Amniotic epithelial cell (primary cell): ENCODE data around the gene ACSM2A.
"Not testable (repeated sequence)": the region's sequence is repeated elsewhere in the genome, so short reads cannot be mapped to it uniquely, and the experiment has no call there.

Experiments used
- DNase-seq: peaks from one replicate; pipeline ENCODE4 v3.0.0-alpha.2; 2010; ENCODE audit warnings: low read depth

Gene ACSM2A

DNA sequence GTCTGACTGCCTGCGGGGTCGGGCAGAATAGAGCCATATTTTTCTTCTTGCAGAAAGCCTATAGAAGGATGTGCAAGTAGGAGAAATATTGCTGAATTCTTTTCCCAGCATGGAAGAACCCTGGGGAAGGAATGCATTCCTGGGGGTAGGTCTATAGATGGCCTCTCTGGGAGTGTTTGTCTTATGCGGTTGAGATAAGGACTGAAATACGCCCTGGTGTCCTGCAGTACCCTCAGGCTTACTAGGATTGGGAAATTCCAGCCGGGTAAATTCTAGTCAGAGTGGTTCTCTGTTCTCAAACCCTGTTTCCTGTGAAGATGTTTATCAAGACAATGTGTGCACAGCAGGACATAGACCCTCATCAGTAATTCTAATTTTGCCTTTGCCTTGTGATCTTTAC is 2.3 kb downstream of the ACSM2A start:
- not testable (repeated sequence) for DNase-seq

DNA sequence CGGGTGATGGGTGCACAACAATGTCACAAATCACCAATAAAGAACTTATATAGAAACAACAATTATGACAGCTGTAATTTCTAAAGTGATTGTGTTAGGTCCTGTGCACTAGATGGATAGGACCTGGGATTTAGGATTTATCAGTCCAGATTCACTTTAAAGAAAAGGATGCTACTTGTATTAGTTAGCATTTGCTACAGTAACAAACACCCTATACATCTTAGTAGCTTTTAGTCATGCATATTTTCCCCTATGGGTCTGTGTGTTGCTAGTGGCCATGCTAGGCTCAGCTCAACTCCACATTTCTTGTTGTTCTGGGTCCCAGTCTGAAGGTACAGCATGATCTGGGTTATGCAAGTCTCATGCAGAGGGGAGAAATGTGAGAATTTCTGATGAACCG is 7.9 kb downstream of the ACSM2A start:
- not testable (repeated sequence) for DNase-seq

DNA sequence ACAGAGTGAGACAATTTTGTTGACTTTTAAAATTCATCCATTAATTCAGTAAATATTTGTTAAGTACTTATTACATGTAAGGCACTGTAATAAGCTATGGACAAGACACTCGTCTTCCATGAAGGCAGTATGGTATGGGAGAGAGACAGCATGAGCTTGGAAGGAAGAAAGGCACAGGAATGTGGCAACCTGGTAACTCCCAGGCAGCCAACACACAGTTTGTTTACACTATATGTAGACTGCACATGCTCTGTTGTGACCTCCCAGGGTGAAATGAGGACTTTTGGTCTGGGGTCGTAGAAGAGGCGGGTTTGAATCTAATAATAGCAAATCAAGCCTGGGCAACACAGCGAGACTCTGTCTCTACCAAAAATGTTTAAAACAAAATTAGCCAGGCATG is 9.0 kb downstream of the ACSM2A start:
- DNase-seq = not testable (repeated sequence)

GRCh38 chr16:20468954-20469353 is 17.6 kb downstream of the ACSM2A start:
- DNase-seq = not testable (repeated sequence)

GRCh38 chr16:20469930-20470329 is 18.6 kb downstream of the ACSM2A start:
- DNase-seq = not testable (repeated sequence)

DNA sequence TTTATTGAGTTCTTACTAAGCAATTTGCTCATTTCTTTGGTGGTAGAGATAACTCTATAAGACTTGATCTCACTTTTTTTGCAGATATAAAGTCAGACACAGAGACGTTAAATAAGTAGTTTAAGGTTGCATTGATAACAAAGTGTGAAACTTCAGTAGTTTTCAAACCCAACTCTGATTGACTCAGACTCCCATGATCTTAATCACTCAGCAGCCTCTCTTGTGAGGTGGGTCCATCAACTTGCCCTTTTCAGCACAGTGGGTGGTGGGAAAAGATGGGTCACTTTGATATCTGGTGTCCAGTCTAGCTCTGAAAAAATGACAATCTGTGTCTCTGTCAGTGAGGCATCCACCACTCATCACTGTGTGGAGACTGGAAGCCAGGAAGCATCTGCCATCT is 19.4 kb downstream of the ACSM2A start:
- not testable (repeated sequence) for DNase-seq

DNA sequence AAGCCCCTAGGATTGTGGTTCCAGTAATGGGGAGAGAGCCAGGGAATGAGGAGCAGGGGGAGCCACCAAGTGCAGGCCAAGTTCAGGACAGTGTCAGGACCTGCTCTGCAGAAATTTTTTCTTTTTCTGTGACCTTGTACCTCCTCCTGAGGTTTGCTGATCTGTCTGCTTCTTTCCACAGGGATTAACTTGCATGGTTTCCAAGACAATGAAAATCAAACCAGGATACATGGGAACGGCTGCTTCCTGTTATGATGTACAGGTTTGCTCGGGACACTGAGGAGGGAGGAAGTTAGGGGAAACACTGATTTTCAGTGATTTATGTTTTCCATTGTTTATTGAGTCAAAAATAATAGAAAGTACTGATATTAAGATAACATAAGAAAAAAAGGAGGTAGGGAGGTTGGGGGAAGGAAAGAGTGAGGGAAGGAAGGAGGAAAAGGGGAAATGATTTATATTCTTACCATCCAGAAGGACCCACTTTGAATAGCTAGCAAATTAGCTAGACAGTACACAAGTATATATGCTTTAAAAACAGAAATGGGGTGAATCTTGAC is 25.9 kb downstream of the ACSM2A start:
- DNase-seq = not testable (repeated sequence)

DNA sequence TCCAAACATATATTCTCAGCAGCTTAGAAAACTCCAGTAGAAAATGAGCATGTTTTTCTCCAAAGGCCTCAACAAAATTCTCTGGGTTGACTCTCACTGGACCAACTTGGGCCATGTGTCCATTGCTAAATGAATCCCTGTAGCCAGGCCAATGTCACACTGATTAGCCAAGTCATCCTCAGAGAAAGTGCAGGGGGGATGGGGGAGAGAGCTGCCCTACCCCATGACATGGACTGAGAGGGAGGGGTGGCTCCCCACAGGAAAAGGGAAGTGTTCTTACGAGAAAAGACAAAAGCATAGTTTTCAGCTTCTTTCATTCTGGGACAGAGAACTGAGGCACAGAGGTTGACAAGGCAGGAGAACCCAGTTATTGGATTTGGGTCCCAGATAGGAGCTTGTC is 32.7 kb downstream of the ACSM2A start:
- DNase-seq = not testable (repeated sequence)

GRCh38 chr16:20484726-20485125 is 33.4 kb downstream of the ACSM2A start:
- no peak for DNase-seq

- DNase-seq = no peak
Measured at GRCh38 chr16:20485408-20485807, 34.1 kb downstream of the ACSM2A start.

GRCh38 chr16:20490994-20491393 is 39.7 kb downstream of the ACSM2A start:
- not testable (repeated sequence) for DNase-seq

- DNase-seq = not testable (repeated sequence)
Measured at GRCh38 chr16:20491448-20491847, 40.1 kb downstream of the ACSM2A start.

GRCh38 chr16:20504418-20504817 is 53.1 kb downstream of the ACSM2A start:
- DNase-seq = no peak

GRCh38 chr16:20507280-20507679 is 56.0 kb downstream of the ACSM2A start:
- DNase-seq = no peak

DNA sequence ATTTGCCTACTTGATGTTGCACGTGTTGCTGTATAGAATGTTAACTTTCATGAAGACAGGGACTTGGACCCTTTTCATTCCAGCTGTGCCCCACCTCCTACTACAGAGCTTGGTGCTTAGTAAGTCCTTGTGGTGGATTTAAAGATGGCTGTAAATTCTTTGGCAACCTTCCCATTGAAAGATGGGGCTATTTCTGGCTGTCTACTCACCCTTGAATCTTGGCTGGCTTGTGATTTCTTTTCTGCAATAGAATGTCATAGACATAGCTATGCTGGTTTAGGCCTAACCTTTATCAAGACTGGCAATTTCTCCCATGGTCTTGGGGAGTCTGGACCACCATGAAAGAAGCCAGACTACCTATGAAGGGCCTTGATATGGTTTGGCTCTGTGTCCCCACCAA is 59.0 kb downstream of the ACSM2A start:
- no peak for DNase-seq

- DNase-seq = no peak
Measured at GRCh38 chr16:20515688-20516090, 64.4 kb downstream of the ACSM2A start.

DNA sequence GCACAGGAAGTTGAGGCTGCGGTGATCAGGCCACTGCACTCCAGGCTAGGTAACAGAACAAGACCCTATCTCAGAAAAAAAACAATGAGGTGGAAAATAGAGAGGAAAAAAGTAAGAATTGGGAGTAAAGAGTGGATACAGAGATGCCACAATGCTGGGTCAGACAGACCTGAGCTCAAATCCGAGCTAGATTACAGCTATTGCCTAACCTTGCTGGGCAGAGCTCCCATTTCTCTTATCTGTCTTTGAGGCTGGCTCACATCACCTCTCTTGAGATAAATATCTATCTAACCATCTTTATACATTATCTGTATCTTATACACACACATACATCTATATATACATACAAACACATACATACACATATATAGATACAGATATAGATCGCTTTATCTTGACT is 65.8 kb downstream of the ACSM2A start:
- DNase-seq = no peak

GRCh38 chr16:20519231-20519630 is 67.9 kb downstream of the ACSM2A start:
- DNase-seq = no peak

GRCh38 chr16:20520103-20520502 is 68.8 kb downstream of the ACSM2A start:
- no peak for DNase-seq

GRCh38 chr16:20531795-20532194 is 80.5 kb downstream of the ACSM2A start:
- DNase-seq = not testable (repeated sequence)

DNA sequence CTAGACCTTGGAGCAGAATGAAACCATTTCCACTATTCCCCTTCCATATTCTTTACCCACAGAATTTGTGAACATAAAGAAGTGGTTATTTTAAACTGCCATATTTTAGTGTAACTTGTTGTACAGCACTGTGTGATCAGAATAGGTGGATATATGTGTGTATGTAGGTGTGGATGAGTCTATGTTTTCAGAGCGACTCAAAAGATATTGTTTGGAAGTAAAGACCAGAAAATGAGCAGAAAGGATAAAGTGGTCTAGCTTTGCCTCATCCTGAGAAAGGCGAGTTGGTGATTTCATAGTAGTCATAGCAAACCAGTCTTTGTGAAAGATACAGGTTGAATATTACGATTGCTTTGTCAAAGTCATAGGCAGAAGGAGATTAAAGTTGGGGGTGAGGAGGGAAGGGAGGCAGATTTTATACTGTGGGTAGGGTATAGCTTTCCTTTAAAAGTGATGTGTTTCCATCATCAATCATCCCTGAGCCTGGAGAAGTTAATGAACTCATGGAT is 81.0 kb downstream of the ACSM2A start:
- DNase-seq = not testable (repeated sequence)

DNA sequence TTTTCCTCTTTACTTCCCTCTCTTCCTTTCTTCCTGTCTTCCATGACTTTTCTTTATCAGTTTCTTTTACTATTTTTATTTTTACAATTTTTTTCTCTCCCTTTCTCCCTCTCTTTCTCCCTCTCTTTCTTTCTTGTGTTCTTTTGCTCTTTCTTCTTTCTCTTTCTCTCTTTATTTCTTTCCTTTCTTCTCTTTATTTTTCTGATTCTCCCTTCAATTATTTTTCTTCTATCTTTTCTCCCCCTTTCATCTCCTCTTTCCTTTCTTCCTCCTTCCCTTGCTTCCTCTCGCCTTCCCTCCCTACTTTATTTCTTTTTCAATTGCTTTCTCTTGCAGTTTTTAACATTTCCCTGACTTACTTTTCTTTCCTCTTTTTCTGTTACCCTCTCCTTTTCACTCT is 85.3 kb downstream of the ACSM2A start:
- not testable (repeated sequence) for DNase-seq
